Adrenal gland (tissue), 12 donors: ENCODE data around the gene FEM1B. TPM values are rescaled to one million over a fixed set of nuclear protein-coding genes. Genes with fewer than 3 reads are reported as not detected.
A peak's percentile ranks its signal among the peaks of the same experiment; 100 is the strongest.

Experiments
- DNase-seq, 7 donors: peaks; one replicate each; pipeline ENCODE4 v3.0.0-alpha.2; 2019 to 2020
- H3K27ac ChIP-seq, 5 donors: fragments of 200-600 bp; sonication (generic) in 4 of 5; 1 replicate in 3 of 5; 2 replicates in 2 of 5; pipeline versions ENCODE4 v1.5.1 to v1.8.0; 2016 to 2020; ENCODE audit warnings: mild to moderate bottlenecking in 1 of 5
- H3K27me3 ChIP-seq: fragments of 200-600 bp; 2 replicates; pipeline ENCODE4 v1.8.0; 2021
- H3K36me3 ChIP-seq, 2 donors: fragments of 200-600 bp; replicated peaks in 1 of 2; 1 replicate in 1 of 2; 2 replicates in 1 of 2; pipeline versions ENCODE4 v1.5.1 to v1.8.0; 2018 to 2022
- H3K4me1 ChIP-seq, 2 donors: fragments of 200-600 bp; replicated peaks in 1 of 2; 1 replicate in 1 of 2; 2 replicates in 1 of 2; pipeline versions ENCODE4 v1.5.1 to v1.8.0; 2018 to 2021
- H3K4me3 ChIP-seq, 4 donors: fragments of 200-600 bp; sonication (generic) in 3 of 4; one replicate each; pipeline ENCODE4 v1.5.1; 2016 to 2018
- H3K9me3 ChIP-seq, 3 donors: fragments of 200-600 bp; sonication (generic) in 1 of 3; replicated peaks in 1 of 3; 1 replicate in 2 of 3; 2 replicates in 1 of 3; pipeline versions ENCODE4 v1.5.1 to v1.8.0; 2016 to 2021
- POLR2A ChIP-seq, 2 donors: fragments of 450-650 bp; IDR thresholded peaks; one replicate each; pipeline ENCODE4 v1.6.1; 2017; ENCODE audit warnings: antibody characterized with exemption in 2 of 2, mild to moderate bottlenecking in 2 of 2, moderate library complexity in 1 of 2
- WGBS, 4 donors: extraction: QIAGEN DNeasy Blood & Tissue Kit in 2 of 4; methylation state at CpG; one replicate each; pipeline versions ENCODE4 v1.1.5 to v1.1.7; 2013 to 2017; 5-methylcytosine and 5-hydroxymethylcytosine counted together
- intact Hi-C, 2 donors: fragments of 100-400 bp; cut with DNase I; formaldehyde crosslinking; loops; one replicate each; pipeline versions ENCODE4 v1.14.1 to v1.15.0; 2022 to 2023
- polyA plus RNA-seq, 3 donors: library from polyadenylated mRNA; stranded (reverse); fragments of 200-250 nt in 2 of 3; fragments of 350-450 nt in 1 of 3; fragmentation: Illumina TruSeq in 1 of 3; extraction: RNeasy Lipid Tissue Mini Kit (QIAGEN cat#74804) in 1 of 3; gene quantifications; one replicate each; pipeline ENCODE4 v1.2.3, GENCODE V29; 2013 to 2014
- total RNA-seq, 9 donors: library from RNA; depleted of rRNA in 4 of 9; stranded (reverse); fragments of >200 nt in 4 of 9; fragments of 120-200 nt in 1 of 9; fragmentation: NEBNext Ultra II Directional in 1 of 9; extraction: Animal tissue kit (Norgen Biotek cat#: 25700) in 1 of 9; gene quantifications; one replicate each; pipeline versions ENCODE4 v1.1.0 to v1.2.4, GENCODE V29; 2013 to 2023
- TF ChIP-seq, protein P1 (sequence below), 6 experiments: fragments of 450-650 bp in 4 of 6; fragments of 200-600 bp in 2 of 6; sonication (generic) in 1 of 6; IDR thresholded peaks; 1 replicate in 5 of 6; 2 replicates in 1 of 6; pipeline versions ENCODE4 v1.5.1 to v1.8.0; 2016 to 2021; ENCODE audit warnings: antibody characterized with exemption in 6 of 6, mild to moderate bottlenecking in 2 of 6, moderate library complexity in 1 of 6
- donor health status: healthy with polysubstance abuse.
- donor health status: Bipolar disorder and iron deficiency.
- donor health status: DM: yes; HTN: yes; CAD: no.
- donor health status: DM: no; HTN: no; CAD: no.
- donor health status: DM: no; HTN: no; CAD: no.
- donor health status: DM: yes; HTN: yes; CAD: no.

Gene FEM1B
- total and polyA plus RNA-seq, 12 donors = 7.0 to 61.5 (median 42.7) TPM

DNA sequence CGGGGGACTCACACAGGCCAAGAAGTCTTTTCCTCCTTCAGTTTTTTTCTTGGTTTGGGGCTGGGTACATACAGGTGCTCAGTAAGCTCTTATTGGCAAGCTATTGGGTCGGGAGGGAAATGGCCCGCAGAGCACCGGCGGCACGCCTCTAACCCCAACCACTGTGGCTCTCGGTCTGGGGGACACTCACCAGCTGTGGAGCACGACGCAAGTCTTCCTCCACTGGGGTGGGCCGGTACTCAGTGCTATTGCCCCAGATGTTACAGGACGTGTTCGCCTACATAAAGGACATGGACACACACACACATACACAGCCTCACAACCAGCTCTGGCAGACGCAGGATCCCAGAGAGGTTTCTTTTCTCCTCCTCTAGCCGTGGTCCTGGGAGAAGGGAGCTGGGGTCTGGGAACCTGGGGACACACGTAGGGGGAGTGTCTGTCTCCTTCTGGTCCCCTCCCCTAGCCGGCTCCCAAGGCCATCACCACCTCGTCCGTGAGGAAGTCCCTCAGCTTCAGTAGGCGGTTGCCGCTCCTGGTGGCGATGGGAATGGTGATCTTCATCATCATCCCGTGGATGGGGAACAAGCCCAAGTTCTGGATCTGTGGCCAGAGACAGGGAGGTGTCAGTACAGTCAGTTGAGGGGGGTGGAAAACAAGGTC lies 33.4 kb downstream of the FEM1B start:
- H3K9me3 ChIP-seq = no peaks in the 10 kb centered on the region
- no peaks in the 10 kb centered on the region for H3K27me3 ChIP-seq
- no peak overlapping the region for H3K4me3 ChIP-seq
- H3K27ac ChIP-seq = no peak overlapping the region
- peaks cover 0 to 15% of the 10 kb centered on the region in 2 donors for H3K4me1 ChIP-seq
- WGBS, 4 donors = 66 to 84% (median 83%) methylated on average over 14 to 22 of the region's 22 CpGs
- no peaks in the 10 kb centered on the region for H3K36me3 ChIP-seq
- intact Hi-C loops = loop anchor here (5.0 to 10.0 kb wide), 3 partner anchors 61 to 234 kb away; no protein-coding TSS in a partner anchor
- TF ChIP-seq, protein P1, sequence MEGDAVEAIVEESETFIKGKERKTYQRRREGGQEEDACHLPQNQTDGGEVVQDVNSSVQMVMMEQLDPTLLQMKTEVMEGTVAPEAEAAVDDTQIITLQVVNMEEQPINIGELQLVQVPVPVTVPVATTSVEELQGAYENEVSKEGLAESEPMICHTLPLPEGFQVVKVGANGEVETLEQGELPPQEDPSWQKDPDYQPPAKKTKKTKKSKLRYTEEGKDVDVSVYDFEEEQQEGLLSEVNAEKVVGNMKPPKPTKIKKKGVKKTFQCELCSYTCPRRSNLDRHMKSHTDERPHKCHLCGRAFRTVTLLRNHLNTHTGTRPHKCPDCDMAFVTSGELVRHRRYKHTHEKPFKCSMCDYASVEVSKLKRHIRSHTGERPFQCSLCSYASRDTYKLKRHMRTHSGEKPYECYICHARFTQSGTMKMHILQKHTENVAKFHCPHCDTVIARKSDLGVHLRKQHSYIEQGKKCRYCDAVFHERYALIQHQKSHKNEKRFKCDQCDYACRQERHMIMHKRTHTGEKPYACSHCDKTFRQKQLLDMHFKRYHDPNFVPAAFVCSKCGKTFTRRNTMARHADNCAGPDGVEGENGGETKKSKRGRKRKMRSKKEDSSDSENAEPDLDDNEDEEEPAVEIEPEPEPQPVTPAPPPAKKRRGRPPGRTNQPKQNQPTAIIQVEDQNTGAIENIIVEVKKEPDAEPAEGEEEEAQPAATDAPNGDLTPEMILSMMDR (IDR thresholded peaks at IDR 0.05) = no peak
- no peak for TF ChIP-seq POLR2A (IDR thresholded peaks at IDR 0.05)
- DNase-seq = peak in 4 of 7 donors; percentile 11 to 48 (median 15)

DNA sequence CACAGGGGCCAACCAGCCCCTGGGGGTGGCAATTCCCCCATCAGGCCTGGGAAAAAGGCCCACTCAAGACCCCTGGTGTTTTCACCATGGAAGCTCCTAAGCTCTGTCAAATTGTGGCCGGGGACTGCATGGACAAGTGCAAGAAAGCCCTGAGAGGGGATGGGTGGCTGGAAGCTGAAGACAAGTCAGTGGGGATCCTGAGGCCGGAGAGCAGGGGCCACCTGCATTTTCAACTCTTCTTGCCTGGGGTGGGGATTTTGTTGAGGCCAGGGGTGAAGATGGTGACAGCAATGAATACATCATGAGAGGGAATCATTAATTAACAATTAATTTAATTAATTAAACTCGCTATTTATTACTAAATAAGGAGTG lies 33.9 kb downstream of the FEM1B start:
- Histone ChIP-seq H3K27me3 (no peaks in the 10 kb centered on the region), H3K4me1 (peaks cover 0 to 13% of the 10 kb centered on the region in 2 donors), H3K4me3 (no peak overlapping the region), H3K9me3 (no peaks in the 10 kb centered on the region), H3K36me3 (no peaks in the 10 kb centered on the region), H3K27ac (no peak overlapping the region)
- 89 to 94% (median 91%) methylated on average over 3 of the region's 3 CpGs for WGBS, 4 donors
- TF ChIP-seq, protein P1 (IDR thresholded peaks at IDR 0.05) = no peak
- no peak for TF ChIP-seq POLR2A (IDR thresholded peaks at IDR 0.05)
- peak in 4 of 7 donors; percentile 7 to 45 (median 13) for DNase-seq
- intact Hi-C loops = loop anchor here (5.0 to 10.0 kb wide), 3 partner anchors 61 to 233 kb away; no protein-coding TSS in a partner anchor

DNA sequence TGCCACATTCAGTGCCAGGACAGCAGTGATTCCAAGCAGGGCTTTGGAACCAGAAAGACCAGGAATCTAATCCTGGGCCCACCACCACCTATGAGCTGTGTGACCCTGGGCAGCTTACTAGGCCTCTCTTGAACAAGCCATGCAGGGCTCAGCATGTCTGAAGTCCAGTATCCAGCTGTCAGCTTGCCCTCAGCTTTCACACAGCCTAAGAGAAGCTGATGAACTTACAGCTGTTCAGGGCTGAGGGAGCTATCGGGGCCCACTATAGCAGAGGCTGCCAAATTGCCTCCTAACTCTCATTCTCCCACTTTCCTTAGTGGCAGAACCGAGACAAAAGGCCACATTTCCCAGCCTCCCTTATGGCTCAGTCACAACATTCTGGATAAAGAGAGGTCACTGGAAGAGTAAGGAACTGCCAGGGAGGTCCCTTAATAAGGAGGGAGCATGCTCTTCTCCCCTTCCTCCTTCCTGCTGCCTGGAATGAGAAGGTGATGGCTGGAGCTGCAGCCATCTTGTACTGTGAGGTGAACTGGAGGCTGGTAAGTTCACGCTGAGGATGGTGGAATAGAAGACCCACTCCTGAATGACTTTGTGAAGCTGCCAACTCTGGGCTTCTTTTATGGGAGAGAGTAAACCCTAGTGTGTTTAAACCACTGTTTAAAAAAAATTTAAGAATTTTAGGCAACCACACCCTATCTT lies 34.5 kb downstream of the FEM1B start:
- Histone ChIP-seq H3K4me3 (no peak overlapping the region), H3K4me1 (peaks cover 0 to 8% of the 10 kb centered on the region in 2 donors), H3K27me3 (no peaks in the 10 kb centered on the region), H3K36me3 (no peaks in the 10 kb centered on the region), H3K27ac (no peak overlapping the region), H3K9me3 (no peaks in the 10 kb centered on the region)
- peak in 5 of 7 donors; percentile 1 to 27 (median 9) for DNase-seq
- 84 to 94% (median 89%) methylated on average over 3 of the region's 3 CpGs for WGBS, 4 donors
- TF ChIP-seq, protein P1 (IDR thresholded peaks at IDR 0.05) = no peak
- TF ChIP-seq POLR2A (IDR thresholded peaks at IDR 0.05) = no peak
- intact Hi-C loops = loop anchor here (5.0 to 10.0 kb wide), 3 partner anchors 60 to 233 kb away; no protein-coding TSS in a partner anchor

DNA sequence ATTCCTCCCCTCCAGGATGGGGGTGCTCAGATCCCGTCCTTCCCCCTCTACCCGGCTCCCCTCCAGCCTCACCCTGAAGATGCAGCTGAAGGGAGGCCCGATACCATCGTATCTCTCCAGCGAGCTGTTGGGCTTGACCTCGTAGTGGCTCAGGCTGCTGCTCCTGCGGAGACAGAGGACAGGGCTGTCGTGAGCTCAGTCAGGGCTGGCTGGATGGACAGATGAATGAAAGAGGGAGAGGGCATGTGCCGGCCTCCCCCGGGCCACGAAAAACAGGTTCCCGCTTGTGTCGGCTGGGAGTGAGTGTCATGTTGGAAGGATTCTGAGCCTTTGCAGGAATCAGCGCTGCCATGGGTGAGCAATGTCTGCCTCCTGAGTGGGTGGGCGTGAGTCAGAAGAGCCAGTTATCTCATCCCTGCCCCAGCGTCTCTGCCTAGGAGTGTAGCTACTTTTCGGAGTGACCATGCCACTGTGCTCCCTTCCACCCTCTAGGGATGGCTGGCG lies 35.2 kb downstream of the FEM1B start:
- Histone ChIP-seq H3K4me1 (peaks cover 0 to 8% of the 10 kb centered on the region in 2 donors), H3K27me3 (no peaks in the 10 kb centered on the region), H3K9me3 (no peaks in the 10 kb centered on the region), H3K27ac (no peak overlapping the region), H3K36me3 (no peaks in the 10 kb centered on the region), H3K4me3 (no peak overlapping the region)
- peak in 5 of 7 donors; percentile 5 to 36 (median 11) for DNase-seq
- intact Hi-C loops = loop anchor here (5.0 to 10.0 kb wide), 3 partner anchors 60 to 232 kb away; no protein-coding TSS in a partner anchor
- 85 to 95% (median 86%) methylated on average over 15 to 18 of the region's 18 CpGs for WGBS, 4 donors
- TF ChIP-seq POLR2A (IDR thresholded peaks at IDR 0.05) = no peak
- TF ChIP-seq, protein P1 (IDR thresholded peaks at IDR 0.05) = no peak
